GM21529 (cell line): ENCODE measurements around the gene SLC4A8.
A peak's percentile ranks its signal among the peaks of the same experiment; 100 is the strongest.

Experiments
- ATAC-seq: cut with Tn5 transposase; IDR thresholded peaks from one replicate; pipeline ENCODE4 v1.9.1; 2021; ENCODE audit not compliant: unreplicated experiment

The SLC4A8 gene

GRCh38 chr12:51393676-51394545 lies 30.7 kb upstream of the SLC4A8 start:
- no peak for ATAC-seq

- peak; percentile 49 for ATAC-seq
Measured at GRCh38 chr12:51395283-51396230, 29.1 kb upstream of the SLC4A8 start.

GRCh38 chr12:51397670-51398069 lies 27.0 kb upstream of the SLC4A8 start:
- no peak for ATAC-seq

- ATAC-seq, result no peak
Measured at GRCh38 chr12:51399891-51400290, 24.7 kb upstream of the SLC4A8 start.

GRCh38 chr12:51401020-51401419 lies 23.6 kb upstream of the SLC4A8 start:
- ATAC-seq, result no peak

- ATAC-seq, result no peak
Measured at GRCh38 chr12:51401486-51401885, 23.1 kb upstream of the SLC4A8 start.

- no peak for ATAC-seq
Measured at GRCh38 chr12:51401900-51402299, 22.7 kb upstream of the SLC4A8 start.

- ATAC-seq, result no peak
Measured at GRCh38 chr12:51403159-51403558, 21.5 kb upstream of the SLC4A8 start.

GRCh38 chr12:51403681-51404136 lies 20.9 kb upstream of the SLC4A8 start:
- no peak for ATAC-seq

GRCh38 chr12:51404627-51405026 lies 20.0 kb upstream of the SLC4A8 start:
- ATAC-seq, result no peak

- no peak for ATAC-seq
Measured at GRCh38 chr12:51405801-51406207, 18.8 kb upstream of the SLC4A8 start.

- no peak for ATAC-seq
Measured at GRCh38 chr12:51406290-51406689, 18.3 kb upstream of the SLC4A8 start.

GRCh38 chr12:51406859-51407258 lies 17.8 kb upstream of the SLC4A8 start:
- ATAC-seq, result no peak

- ATAC-seq, result no peak
Measured at GRCh38 chr12:51407604-51408003, 17.0 kb upstream of the SLC4A8 start.

GRCh38 chr12:51409846-51410245 lies 14.8 kb upstream of the SLC4A8 start:
- no peak for ATAC-seq

- ATAC-seq, result no peak
Measured at GRCh38 chr12:51413149-51413548, 11.5 kb upstream of the SLC4A8 start.

- no peak for ATAC-seq
Measured at GRCh38 chr12:51413791-51414190, 10.8 kb upstream of the SLC4A8 start.

- no peak for ATAC-seq
Measured at GRCh38 chr12:51415931-51416330, 8.7 kb upstream of the SLC4A8 start.

- no peak for ATAC-seq
Measured at GRCh38 chr12:51417826-51418225, 6.8 kb upstream of the SLC4A8 start.

- no peak for ATAC-seq
Measured at GRCh38 chr12:51419425-51420193, 5.0 kb upstream of the SLC4A8 start.
